NT2/D1 (cell line): ENCODE measurements around the gene RUVBL1.

Experiments
- SUZ12 ChIP-seq: IDR thresholded peaks from 2 replicates; pipeline ENCODE4 v1.6.1; 2011; ENCODE audit not compliant: insufficient read length, insufficient read depth; ENCODE audit errors: extremely low read depth
- YY1 ChIP-seq: IDR thresholded peaks from 2 replicates; pipeline ENCODE4 v1.6.1; 2011; ENCODE audit not compliant: insufficient read length, insufficient read depth
- ZNF274 ChIP-seq: IDR thresholded peaks from 2 replicates; pipeline ENCODE4 v1.6.1; 2011; ENCODE audit warnings: mild to moderate bottlenecking, low read depth, low read length

- no peak for TF ChIP-seq SUZ12
- TF ChIP-seq YY1, result no peak
- no peak for TF ChIP-seq ZNF274
Observed at GRCh38 chr3:128095222-128095703, 28.3 kb downstream of the RUVBL1 start.
